GM19239 (cell line): ENCODE measurements around the gene MED10.

Source experiments
- DNase-seq: peaks from one replicate; pipeline ENCODE4 v3.0.0; 2011; ENCODE audit warnings: low spot score; ENCODE audit not compliant: insufficient read length
- FAIRE-seq: peaks from 2 replicates; lab custom pipeline; 2011; peaks lifted over from hg19 to GRCh38; lab: Jason Lieb, UNC

Gene MED10

GRCh38 chr5:6399980-6400910, 21.9 kb upstream of the MED10 start:
- no peak for DNase-seq
- FAIRE-seq = no peak

- no peak for FAIRE-seq
- no peak for DNase-seq
Measured at GRCh38 chr5:6398570-6399230, 20.4 kb upstream of the MED10 start.

GRCh38 chr5:6397536-6398269, 19.4 kb upstream of the MED10 start:
- no peak for DNase-seq
- no peak for FAIRE-seq

GRCh38 chr5:6396836-6397535, 18.6 kb upstream of the MED10 start:
- no peak for DNase-seq
- no peak for FAIRE-seq

GRCh38 chr5:6396043-6396442, 17.7 kb upstream of the MED10 start:
- DNase-seq (no peak), FAIRE-seq (no peak)

GRCh38 chr5:6395621-6396020, 17.3 kb upstream of the MED10 start:
- DNase-seq = no peak
- no peak for FAIRE-seq

GRCh38 chr5:6395102-6395445, 16.7 kb upstream of the MED10 start:
- FAIRE-seq = no peak
- no peak for DNase-seq

GRCh38 chr5:6394429-6395101, 16.2 kb upstream of the MED10 start:
- FAIRE-seq (no peak), DNase-seq (no peak)

- FAIRE-seq = no peak
Measured at GRCh38 chr5:6393596-6394194, 15.3 kb upstream of the MED10 start.

GRCh38 chr5:6392561-6392960, 14.2 kb upstream of the MED10 start:
- FAIRE-seq (no peak), DNase-seq (no peak)

More at GRCh38 chr5:6393596-6394194, 15.3 kb upstream of the MED10 start:
- no peak for DNase-seq

GRCh38 chr5:6391151-6391550, 12.8 kb upstream of the MED10 start:
- FAIRE-seq (no peak), DNase-seq (no peak)

- DNase-seq = no peak
- FAIRE-seq = no peak
Measured at GRCh38 chr5:6389946-6390530, 11.7 kb upstream of the MED10 start.

GRCh38 chr5:6389397-6389796, 11.1 kb upstream of the MED10 start:
- DNase-seq (no peak), FAIRE-seq (no peak)

- DNase-seq (no peak), FAIRE-seq (no peak)
Measured at GRCh38 chr5:6387970-6388369, 9.6 kb upstream of the MED10 start.

- no peak for FAIRE-seq
- DNase-seq = no peak
Measured at GRCh38 chr5:6386271-6386670, 7.9 kb upstream of the MED10 start.

- no peak for DNase-seq
- no peak for FAIRE-seq
Measured at GRCh38 chr5:6384856-6385255, 6.5 kb upstream of the MED10 start.

GRCh38 chr5:6383376-6383775, 5.0 kb upstream of the MED10 start:
- DNase-seq (no peak), FAIRE-seq (no peak)

- DNase-seq = no peak
- FAIRE-seq = no peak
Measured at GRCh38 chr5:6379246-6379645, 899 bp upstream of the MED10 start.

GRCh38 chr5:6378766-6379103, 388 bp upstream of the MED10 start:
- DNase-seq (no peak), FAIRE-seq (no peak)
